HG02884 (cell line): ENCODE measurements around the gene RFC5.

ENCODE experiments used
- ATAC-seq: cut with Tn5 transposase; IDR thresholded peaks from one replicate; pipeline ENCODE4 v1.9.1; 2021; ENCODE audit warnings: mild to moderate bottlenecking, moderate library complexity; ENCODE audit not compliant: unreplicated experiment

The RFC5 gene

GRCh38 chr12:118050972-118051910 lies 34.7 kb downstream of the RFC5 start:
- ATAC-seq: no peak

- ATAC-seq: no peak
Measured at GRCh38 chr12:118052324-118053070, 36.0 kb downstream of the RFC5 start.

GRCh38 chr12:118053071-118053985 lies 36.8 kb downstream of the RFC5 start:
- ATAC-seq: no peak

- no peak for ATAC-seq
Measured at GRCh38 chr12:118055144-118055557, 38.6 kb downstream of the RFC5 start.

GRCh38 chr12:118055865-118056773 lies 39.6 kb downstream of the RFC5 start:
- ATAC-seq: no peak

GRCh38 chr12:118058227-118058626 lies 41.7 kb downstream of the RFC5 start:
- no peak for ATAC-seq

GRCh38 chr12:118058881-118059280 lies 42.4 kb downstream of the RFC5 start:
- ATAC-seq: no peak

- no peak for ATAC-seq
Measured at GRCh38 chr12:118059341-118060191, 43.1 kb downstream of the RFC5 start.

- ATAC-seq: peak; percentile 46
Measured at GRCh38 chr12:118060301-118061010, 44.0 kb downstream of the RFC5 start.

GRCh38 chr12:118061011-118061872 lies 44.7 kb downstream of the RFC5 start, which contains the start of gene WSB2:
Gene WSB2 (minus strand): TSS chr12:118061179. CDS start chr12:118061048, 131 bp downstream.
- ATAC-seq: peak; percentile 44

- ATAC-seq: no peak
Measured at GRCh38 chr12:118061873-118062843, 45.7 kb downstream of the RFC5 start.

- ATAC-seq: no peak
Measured at GRCh38 chr12:118063576-118064391, 47.3 kb downstream of the RFC5 start.

GRCh38 chr12:118064608-118065007 lies 48.1 kb downstream of the RFC5 start:
- ATAC-seq: no peak

- no peak for ATAC-seq
Measured at GRCh38 chr12:118065380-118065779, 48.9 kb downstream of the RFC5 start.

GRCh38 chr12:118068445-118068844 lies 51.9 kb downstream of the RFC5 start:
- ATAC-seq: no peak
